IPS DF 4.7 (cell line): ENCODE measurements around the gene PRRC2B.

Source experiments
- DNase-seq: peaks from one replicate; pipeline ENCODE4 v3.0.0-alpha.2; 2013; ENCODE audit warnings: low spot score; ENCODE audit errors: extremely low read depth

PRRC2B gene

GRCh38 chr9:131407717-131408195 lies 13.9 kb downstream of the PRRC2B start:
- DNase-seq, result no peak

GRCh38 chr9:131409458-131409992 lies 15.6 kb downstream of the PRRC2B start:
- no peak for DNase-seq

DNA sequence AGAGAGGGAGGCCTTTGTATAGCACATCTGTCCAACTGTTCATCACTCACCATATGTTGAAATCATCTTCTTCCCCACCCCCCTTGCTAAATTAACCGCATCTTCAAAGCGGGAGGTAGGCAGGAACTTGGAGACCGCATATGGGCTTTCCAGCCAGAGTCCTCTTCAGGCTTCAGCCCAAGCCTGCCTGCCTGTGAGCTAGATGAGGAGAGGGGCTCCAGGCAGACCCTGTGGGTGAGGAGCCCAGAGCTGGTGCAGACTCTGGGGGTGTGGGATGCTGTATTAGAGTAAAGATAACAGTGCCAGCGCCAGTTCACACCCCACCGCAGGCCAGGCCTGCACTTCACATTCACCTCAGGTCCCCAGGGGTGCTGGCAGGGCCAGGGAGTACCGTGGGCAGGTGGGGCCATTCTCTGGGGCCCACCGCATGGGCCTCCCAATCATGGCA lies 16.2 kb downstream of the PRRC2B start:
- no peak for DNase-seq

GRCh38 chr9:131411719-131412681 lies 18.1 kb downstream of the PRRC2B start:
- DNase-seq, result no peak

GRCh38 chr9:131416509-131416908 lies 22.6 kb downstream of the PRRC2B start:
- no peak for DNase-seq

- no peak for DNase-seq
Observed at GRCh38 chr9:131417264-131418142, 23.6 kb downstream of the PRRC2B start.

DNA sequence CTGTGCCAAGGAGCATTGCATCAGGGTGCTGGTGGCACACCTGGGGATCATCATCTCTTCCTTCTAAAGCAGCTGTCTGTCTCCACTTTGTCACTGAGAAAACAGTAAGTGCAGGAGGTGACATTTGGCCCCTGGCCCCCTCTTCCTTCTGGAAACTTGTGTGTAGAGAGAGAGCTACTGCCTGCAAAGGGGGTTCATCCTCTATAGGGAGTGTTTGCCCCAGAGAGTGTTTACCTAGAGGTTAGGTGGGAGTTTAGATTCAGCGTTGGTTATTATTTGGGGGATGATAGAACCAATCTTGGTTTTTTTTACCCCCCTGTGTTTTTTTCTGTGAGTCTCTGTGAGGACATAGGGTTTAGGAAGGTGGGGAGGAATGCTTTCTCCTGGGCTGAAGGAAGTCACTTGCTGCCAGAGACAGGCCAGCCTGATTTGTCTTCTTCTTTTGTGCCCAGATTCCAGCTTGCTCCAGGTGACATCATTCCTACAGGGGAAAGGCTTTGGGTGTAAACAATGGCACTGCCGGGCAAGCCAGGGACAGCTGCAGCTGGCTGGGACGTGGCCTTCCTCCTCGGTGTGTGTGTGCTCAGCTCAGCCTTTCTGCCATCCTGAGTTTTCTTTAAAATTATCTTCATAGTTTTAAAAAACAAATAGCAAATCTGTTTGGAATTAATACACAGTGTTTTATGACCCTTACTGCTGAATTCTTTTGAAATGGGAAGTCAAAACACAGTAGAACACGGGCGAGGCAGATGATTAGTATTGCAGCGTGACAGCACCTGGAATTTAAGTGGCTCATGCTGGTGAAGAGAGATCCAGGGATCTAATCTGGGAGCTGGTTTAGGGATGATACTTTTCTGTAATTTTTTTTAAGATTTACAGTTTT lies 24.5 kb downstream of the PRRC2B start:
- no peak for DNase-seq

- no peak for DNase-seq
Observed at GRCh38 chr9:131419026-131419614, 25.2 kb downstream of the PRRC2B start.

GRCh38 chr9:131419716-131420115 lies 25.8 kb downstream of the PRRC2B start:
- no peak for DNase-seq

DNA sequence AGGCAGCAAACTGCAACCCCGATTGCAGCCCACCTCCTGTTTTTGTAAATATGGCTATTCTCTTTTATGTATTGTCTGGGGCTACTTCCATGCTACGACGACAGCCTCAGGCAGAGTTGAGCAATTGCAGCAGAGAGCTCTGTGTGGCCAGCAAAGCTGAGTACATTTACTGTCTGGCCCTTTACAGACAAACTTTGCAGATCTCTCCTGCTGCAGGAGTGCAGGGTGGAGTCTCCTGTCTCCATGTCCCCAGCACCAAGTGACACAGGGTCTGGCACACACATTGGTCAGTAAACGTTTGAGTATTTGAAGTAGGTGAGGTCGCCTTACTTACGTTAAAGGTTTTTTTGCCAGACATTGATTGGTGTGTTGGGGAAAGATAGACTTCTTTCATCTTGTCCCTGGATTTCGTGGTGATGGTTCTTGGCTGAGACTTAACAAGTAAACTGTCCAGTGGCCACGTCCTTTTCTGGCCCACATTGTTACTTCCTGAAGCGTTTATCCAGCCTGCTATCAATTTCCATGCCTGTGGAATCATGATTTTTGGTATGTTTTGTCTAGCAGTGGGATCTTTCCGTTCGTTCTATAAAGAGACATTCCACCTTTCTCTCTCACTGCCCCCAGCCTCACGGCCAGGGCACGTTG lies 27.2 kb downstream of the PRRC2B start:
- DNase-seq, result no peak

DNA sequence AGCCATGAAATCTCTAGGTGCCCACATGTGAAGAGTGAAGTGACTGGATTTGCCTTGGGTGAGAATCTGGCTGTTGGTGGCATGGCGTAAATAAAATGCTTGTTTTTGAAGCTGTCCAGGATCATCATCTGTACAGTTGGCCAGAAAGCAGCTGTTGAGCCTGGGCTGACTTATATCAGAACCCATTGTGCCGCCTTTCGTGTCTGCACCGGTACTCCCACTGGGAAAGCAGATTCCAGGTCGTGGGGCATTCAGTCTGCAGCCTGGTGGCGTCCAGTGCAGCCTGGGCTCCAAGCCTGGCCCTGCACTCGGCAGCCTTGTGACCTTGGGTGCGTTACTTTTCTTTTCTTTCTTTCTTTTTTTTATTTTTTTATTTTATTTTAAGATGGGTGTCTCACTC lies 27.8 kb downstream of the PRRC2B start:
- DNase-seq, result no peak

GRCh38 chr9:131422241-131422792 lies 28.4 kb downstream of the PRRC2B start:
- no peak for DNase-seq

DNA sequence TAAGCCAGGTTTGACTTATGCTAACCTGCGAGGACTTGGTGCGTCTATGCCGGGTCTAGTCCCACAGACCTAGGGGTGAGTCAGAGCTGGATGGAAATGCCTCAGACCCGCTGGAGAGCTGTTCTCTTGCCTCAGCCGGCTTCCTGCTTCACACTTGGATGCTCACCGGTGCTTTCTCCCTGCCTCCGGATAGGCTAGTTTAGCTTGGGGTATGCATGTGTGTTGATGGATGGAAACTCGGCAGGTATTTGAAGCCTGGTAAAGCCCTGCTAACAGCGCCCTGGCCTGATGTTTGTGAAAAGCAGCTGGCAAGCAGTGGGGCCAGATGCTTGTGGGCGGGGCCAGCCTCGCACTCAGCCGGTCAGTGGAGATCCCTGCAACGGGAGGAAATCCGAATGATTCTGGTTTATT lies 29.3 kb downstream of the PRRC2B start:
- DNase-seq, result no peak

- no peak for DNase-seq
Observed at GRCh38 chr9:131426545-131426944, 32.7 kb downstream of the PRRC2B start.

GRCh38 chr9:131429121-131430012 lies 35.5 kb downstream of the PRRC2B start:
- DNase-seq, result no peak

- DNase-seq, result no peak
Observed at GRCh38 chr9:131432050-131432449, 38.2 kb downstream of the PRRC2B start.

- DNase-seq, result no peak
Observed at GRCh38 chr9:131432597-131433301, 38.9 kb downstream of the PRRC2B start.
